OCI-LY3 (cell line): ENCODE data around the gene TAS2R4.

Source experiments
- EZH2phosphoT487 ChIP-seq: fragments of 200-600 bp; shearing (Covaris generic); IDR thresholded peaks from 2 replicates; pipeline ENCODE4 v1.6.1; 2018; ENCODE audit warnings: antibody characterized with exemption, mixed run types, low read depth
- TF ChIP-seq, protein P1 (sequence below): fragments of 200-600, 300-600 bp; sonication (generic); IDR thresholded peaks from 2 replicates; pipeline ENCODE4 v1.5.1; 2014; ENCODE audit warnings: antibody characterized with exemption, low read length, low read depth

GRCh38 chr7:141742229-141742628 is 34.2 kb upstream of the TAS2R4 start:
- TF ChIP-seq, protein P1, sequence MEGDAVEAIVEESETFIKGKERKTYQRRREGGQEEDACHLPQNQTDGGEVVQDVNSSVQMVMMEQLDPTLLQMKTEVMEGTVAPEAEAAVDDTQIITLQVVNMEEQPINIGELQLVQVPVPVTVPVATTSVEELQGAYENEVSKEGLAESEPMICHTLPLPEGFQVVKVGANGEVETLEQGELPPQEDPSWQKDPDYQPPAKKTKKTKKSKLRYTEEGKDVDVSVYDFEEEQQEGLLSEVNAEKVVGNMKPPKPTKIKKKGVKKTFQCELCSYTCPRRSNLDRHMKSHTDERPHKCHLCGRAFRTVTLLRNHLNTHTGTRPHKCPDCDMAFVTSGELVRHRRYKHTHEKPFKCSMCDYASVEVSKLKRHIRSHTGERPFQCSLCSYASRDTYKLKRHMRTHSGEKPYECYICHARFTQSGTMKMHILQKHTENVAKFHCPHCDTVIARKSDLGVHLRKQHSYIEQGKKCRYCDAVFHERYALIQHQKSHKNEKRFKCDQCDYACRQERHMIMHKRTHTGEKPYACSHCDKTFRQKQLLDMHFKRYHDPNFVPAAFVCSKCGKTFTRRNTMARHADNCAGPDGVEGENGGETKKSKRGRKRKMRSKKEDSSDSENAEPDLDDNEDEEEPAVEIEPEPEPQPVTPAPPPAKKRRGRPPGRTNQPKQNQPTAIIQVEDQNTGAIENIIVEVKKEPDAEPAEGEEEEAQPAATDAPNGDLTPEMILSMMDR, result no peak
- no peak for TF ChIP-seq EZH2phosphoT487
